Measurements from ENCODE around the gene TNIP2. TPM values are rescaled to one million over a fixed set of nuclear protein-coding genes. Genes with fewer than 3 reads are reported as not detected.

TNIP2 gene
- total and polyA plus RNA-seq, 2 of the 13 experiments (the other 11 are each of a cell fraction or from before 2014, with no cell fraction given) = 25.6 to 38.0 TPM

GRCh38 chr4:2733001-2733843 lies 22.9 kb downstream of the TNIP2 start (continued):
- TF ChIP-seq ARID4A (CRISPR knock-in tag; IDR thresholded peaks at IDR 0.05; ENCODE audit: borderline replicate concordance) = peak; percentile 38; the same call in 1 of the 2 replicates
- TF ChIP-seq, protein P1, sequence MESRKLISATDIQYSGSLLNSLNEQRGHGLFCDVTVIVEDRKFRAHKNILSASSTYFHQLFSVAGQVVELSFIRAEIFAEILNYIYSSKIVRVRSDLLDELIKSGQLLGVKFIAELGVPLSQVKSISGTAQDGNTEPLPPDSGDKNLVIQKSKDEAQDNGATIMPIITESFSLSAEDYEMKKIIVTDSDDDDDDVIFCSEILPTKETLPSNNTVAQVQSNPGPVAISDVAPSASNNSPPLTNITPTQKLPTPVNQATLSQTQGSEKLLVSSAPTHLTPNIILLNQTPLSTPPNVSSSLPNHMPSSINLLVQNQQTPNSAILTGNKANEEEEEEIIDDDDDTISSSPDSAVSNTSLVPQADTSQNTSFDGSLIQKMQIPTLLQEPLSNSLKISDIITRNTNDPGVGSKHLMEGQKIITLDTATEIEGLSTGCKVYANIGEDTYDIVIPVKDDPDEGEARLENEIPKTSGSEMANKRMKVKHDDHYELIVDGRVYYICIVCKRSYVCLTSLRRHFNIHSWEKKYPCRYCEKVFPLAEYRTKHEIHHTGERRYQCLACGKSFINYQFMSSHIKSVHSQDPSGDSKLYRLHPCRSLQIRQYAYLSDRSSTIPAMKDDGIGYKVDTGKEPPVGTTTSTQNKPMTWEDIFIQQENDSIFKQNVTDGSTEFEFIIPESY (CRISPR knock-in tag; IDR thresholded peaks at IDR 0.05) = peak; percentile 95
- 0 out of 2 replicates have a peak, but pooled peaks have one; percentile 15 for TF ChIP-seq ZNF614 (CRISPR knock-in tag; IDR thresholded peaks at IDR 0.05; ENCODE audit: borderline replicate concordance)
- TF ChIP-seq MXI1 (IDR thresholded peaks at IDR 0.05; ENCODE audit: borderline replicate concordance, low read depth, low read length) = no peak
- TF ChIP-seq ZNF841 (CRISPR knock-in tag; IDR thresholded peaks at IDR 0.05; ENCODE audit: borderline replicate concordance) = no peak
- no peak for TF ChIP-seq TIGD3 (CRISPR knock-in tag; IDR thresholded peaks at IDR 0.05; ENCODE audit: borderline replicate concordance)
- TF ChIP-seq SOX13 (IDR thresholded peaks at IDR 0.05) = no peak
- TF ChIP-seq SOX13 (CRISPR knock-in tag; conservative IDR thresholded peaks at IDR 0.05 in 1 of 2, IDR thresholded peaks at IDR 0.05 in 1 of 2) = peak in 1 of 2 experiments; percentile 75; a peak in 2 of 4 replicates
- peak; percentile 97 for TF ChIP-seq ZSCAN25 (CRISPR knock-in tag; IDR thresholded peaks at IDR 0.05)
- peak; percentile 57; the same call in 1 of the 2 replicates for TF ChIP-seq ZMYM4 (CRISPR knock-in tag; IDR thresholded peaks at IDR 0.05)
- TF ChIP-seq, protein P2, sequence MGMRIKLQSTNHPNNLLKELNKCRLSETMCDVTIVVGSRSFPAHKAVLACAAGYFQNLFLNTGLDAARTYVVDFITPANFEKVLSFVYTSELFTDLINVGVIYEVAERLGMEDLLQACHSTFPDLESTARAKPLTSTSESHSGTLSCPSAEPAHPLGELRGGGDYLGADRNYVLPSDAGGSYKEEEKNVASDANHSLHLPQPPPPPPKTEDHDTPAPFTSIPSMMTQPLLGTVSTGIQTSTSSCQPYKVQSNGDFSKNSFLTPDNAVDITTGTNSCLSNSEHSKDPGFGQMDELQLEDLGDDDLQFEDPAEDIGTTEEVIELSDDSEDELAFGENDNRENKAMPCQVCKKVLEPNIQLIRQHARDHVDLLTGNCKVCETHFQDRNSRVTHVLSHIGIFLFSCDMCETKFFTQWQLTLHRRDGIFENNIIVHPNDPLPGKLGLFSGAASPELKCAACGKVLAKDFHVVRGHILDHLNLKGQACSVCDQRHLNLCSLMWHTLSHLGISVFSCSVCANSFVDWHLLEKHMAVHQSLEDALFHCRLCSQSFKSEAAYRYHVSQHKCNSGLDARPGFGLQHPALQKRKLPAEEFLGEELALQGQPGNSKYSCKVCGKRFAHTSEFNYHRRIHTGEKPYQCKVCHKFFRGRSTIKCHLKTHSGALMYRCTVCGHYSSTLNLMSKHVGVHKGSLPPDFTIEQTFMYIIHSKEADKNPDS (CRISPR knock-in tag; IDR thresholded peaks at IDR 0.05) = peak; percentile 58; the same call in 1 of the 2 replicates
- 0 out of 2 replicates have a peak, but pooled peaks have one; percentile 31 for TF ChIP-seq TOPORS (CRISPR knock-in tag; IDR thresholded peaks at IDR 0.05)
- TF ChIP-seq THRA (CRISPR knock-in tag; IDR thresholded peaks at IDR 0.05; ENCODE audit: borderline replicate concordance) = no peak
- no peak for TF ChIP-seq RNF2 (conservative IDR thresholded peaks at IDR 0.05; ENCODE audit: low read depth)
- TF ChIP-seq MZF1 (CRISPR knock-in tag; IDR thresholded peaks at IDR 0.05; ENCODE audit: borderline replicate concordance) = no peak
